ENCODE data around the gene SIGLEC11.
"Not testable (repeated sequence)": the region's sequence is repeated elsewhere in the genome, so short reads cannot be mapped to it uniquely, and the experiment has no call there.

The SIGLEC11 gene

GRCh38 chr19:49952479-49952836, 8.5 kb downstream of the SIGLEC11 start:
- FAIRE-seq, result no peak
- DNase-seq (ENCODE audit: low spot score), result no peak

DNA sequence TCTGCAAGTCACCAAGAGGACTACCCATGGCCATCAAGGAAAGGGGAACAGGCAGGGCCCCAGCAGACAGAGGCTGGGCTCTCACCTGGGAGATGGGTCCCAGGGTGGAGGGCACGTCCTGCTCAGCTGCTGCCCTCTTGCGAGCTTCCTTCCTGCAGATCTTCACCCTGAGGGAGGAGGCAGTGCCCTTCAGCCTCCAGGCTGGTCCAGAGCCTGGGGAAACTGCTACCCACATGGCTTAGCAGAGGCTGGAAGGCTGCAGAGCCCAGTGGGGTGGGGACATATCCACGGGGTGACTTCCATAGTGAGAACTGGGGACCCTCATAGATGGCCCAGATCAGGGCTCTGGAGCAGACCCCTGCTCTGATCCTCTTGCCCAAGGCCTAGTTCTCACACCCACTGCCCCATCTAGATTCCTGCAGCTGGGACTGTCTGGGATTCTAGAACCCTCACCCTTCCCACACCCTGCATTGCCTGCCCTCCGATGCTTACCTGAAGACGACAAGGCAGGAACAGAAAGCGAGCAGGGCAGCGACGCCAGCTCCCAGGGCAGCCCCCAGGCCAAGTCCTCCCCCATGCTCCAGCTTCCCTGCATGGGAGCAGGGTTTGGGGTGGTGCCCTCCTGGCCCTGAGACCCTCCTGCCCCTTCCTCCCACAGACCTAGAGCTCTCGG, 9.0 kb downstream of the SIGLEC11 start:
- FAIRE-seq (no peak), DNase-seq (ENCODE audit: low spot score) (no peak)

- DNase-seq (ENCODE audit: low spot score) (no peak), FAIRE-seq (no peak)
Measured at GRCh38 chr19:49950956-49951526, 9.9 kb downstream of the SIGLEC11 start.

GRCh38 chr19:49950590-49950948, 10.4 kb downstream of the SIGLEC11 start:
- DNase-seq (ENCODE audit: low spot score), result no peak
- FAIRE-seq, result no peak

DNA sequence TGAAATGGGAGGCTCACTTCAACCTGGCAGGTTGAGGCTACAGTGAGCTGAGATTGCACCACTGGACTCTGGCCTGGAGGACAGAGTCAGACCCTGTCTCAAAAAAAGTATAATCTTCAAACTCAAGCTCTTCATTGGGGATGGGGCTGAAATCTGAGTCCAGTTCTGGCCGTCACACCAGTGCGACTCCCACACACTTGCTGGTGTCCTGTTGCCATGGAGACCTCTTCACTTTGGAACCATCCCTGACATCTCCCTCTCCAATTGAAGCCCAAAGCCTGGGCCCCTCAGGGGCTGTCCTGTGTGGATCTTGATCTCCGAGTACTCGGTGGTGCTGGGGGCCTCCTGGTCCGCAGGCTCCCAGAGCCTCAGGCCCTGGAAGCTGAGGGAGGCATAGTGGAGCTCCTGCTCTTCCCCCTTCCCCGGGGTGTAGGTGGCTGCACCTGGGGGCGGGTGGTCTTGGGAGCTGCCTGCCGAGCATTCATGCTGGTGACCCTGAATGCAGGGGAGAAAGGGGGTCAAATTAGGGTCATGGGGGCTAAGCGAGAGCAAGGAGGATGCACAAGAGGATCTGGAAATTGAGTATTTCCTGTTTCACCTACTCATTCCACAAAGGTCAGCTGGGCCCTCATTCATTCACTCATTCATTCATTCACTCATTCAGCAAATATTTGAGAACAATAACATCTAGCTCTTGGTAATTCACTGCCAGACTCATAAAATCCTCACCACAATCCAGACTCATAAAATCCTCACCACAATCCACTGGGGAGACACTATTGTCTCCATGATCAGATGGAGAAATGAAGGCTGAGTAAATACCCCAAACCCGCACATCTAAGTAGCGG, 11.0 kb downstream of the SIGLEC11 start:
- DNase-seq (ENCODE audit: low spot score), result peak; percentile 41
- FAIRE-seq, result no peak

DNA sequence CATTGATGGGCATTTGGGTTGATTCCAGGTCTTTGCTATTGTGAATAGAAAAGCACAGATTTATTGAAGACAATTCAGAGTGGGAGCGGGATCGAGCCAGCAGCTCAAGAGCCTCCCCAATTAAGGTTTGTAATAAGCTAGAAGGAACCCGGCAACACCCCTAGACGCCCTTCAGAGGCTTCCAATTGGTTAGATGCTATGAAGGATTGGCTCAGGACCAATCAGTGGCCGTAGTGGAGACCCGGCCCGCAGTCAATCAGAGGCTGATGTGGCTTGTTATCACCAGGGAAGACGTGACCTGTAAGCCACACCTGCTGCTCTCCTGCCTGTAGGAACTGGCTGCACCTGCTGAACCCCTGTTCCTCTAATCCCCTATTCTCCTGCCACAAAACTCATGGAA, 14.6 kb downstream of the SIGLEC11 start:
- FAIRE-seq (no peak), DNase-seq (ENCODE audit: low spot score) (no peak)

- not testable (repeated sequence) for DNase-seq (ENCODE audit: low spot score); FAIRE-seq
Measured at GRCh38 chr19:49944567-49944966, 16.4 kb downstream of the SIGLEC11 start.

GRCh38 chr19:49940482-49940791, 20.5 kb downstream of the SIGLEC11 start:
- DNase-seq (ENCODE audit: low spot score) (no peak), FAIRE-seq (peak; percentile 9)

DNA sequence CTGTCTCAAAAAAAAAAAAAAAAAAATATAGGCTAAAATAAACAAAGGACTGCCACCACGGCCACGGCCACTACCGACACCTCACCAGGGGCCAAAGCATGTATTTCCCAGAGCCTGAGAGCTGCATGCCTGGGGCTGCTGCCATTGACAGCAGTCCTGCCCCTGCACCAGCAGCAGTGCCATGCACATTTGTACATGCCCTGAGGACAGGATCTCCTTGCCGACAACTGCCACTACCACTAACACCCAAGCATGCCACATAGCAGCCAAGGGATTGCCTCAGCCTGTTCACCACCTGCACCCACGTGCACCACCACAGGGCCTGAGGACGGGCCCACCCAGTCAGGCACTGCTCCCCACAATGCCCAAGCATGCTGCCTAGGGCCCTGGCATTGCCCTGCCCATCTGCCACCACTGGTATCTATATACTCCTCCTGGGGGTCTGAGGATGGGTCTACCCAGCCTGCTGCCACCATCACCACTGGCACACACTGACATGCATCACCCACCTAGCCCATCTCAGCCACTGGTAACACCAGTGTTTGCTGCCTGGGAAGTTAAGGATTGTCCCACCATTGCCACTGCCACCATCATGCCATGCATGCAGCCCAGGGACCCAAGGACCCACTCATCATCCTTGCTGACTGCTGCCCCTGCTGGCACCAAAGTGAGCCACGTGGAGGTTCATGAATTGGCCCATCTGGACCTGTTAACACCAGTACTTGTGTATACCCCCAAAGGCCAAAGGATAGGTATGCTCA, 21.1 kb downstream of the SIGLEC11 start:
- FAIRE-seq (no peak), DNase-seq (ENCODE audit: low spot score) (no peak)

- no peak for FAIRE-seq
Measured at GRCh38 chr19:49938662-49939061, 22.3 kb downstream of the SIGLEC11 start.

DNA sequence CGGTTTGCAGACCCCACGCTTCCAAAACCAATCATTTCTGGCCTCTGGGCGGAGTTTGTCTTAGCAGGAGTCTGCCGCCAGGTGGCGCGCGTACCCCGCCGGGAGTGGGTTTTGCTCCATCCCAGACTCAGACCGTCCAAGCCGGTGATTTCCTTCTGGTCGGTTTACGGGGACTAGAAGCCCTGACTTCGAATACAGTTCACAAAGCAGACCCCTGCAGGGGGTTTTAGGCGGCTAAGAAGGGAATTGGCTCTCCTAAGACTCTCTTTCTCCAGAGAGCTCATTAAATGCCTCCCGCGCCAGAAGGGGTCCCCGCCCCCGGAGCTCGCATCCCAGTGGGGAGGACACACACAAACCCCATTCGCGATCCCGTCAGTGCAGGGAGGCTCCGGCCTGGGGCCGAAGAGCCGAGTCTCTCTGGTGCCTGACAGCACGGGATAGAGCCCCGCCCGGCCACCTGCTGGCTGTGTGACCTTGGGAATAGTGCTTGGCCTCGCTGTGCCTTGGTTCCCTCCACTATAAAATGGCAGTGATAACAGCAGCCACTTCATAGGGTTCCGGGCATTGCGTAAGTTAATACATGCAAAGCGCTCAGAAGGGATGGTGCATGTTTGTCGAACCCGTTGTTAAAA, 23.1 kb downstream of the SIGLEC11 start:
- peak; percentile 81 for DNase-seq (ENCODE audit: low spot score)

More at GRCh38 chr19:49938662-49939061, 22.3 kb downstream of the SIGLEC11 start:
- no peak for DNase-seq (ENCODE audit: low spot score)

DNA sequence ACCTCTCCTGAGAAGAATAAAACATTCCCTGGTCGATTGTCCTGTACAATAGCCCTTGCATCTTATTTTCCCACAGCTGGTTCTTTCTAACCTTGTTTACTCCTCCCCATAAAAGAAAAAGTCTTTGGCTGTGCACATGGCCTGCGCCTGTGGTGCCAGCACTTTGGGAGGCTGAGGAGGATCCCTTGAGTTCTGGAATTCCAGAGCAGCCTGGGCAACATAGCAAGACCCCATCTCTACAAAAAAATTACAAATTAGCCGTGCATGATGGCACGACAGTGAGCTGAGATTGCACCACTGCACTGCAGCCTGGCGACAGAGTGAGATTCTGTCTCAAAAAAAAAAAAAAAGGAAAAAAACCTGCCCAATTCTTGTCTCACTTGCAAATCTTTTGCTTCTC, 24.4 kb downstream of the SIGLEC11 start:
- FAIRE-seq (no peak), DNase-seq (ENCODE audit: low spot score) (no peak)

More for the DNA sequence above, 23.1 kb downstream of the SIGLEC11 start:
- no peak for FAIRE-seq

- no peak for FAIRE-seq
Measured at GRCh38 chr19:49933643-49934042, 27.3 kb downstream of the SIGLEC11 start.

DNA sequence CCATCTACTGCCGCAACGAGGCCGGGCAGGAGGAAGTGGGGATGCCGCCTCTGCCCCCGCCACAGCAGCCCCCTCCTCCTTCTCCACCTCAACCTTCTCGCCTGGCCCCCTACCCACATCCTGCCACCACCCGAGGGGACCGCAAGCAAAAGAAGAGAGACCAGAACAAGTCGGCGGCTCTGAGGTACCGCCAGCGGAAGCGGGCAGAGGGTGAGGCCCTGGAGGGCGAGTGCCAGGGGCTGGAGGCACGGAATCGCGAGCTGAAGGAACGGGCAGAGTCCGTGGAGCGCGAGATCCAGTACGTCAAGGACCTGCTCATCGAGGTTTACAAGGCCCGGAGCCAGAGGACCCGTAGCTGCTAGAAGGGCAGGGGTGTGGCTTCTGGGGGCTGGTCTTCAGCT, 28.2 kb downstream of the SIGLEC11 start:
- DNase-seq (ENCODE audit: low spot score) (no peak), FAIRE-seq (no peak)

More at GRCh38 chr19:49933643-49934042, 27.3 kb downstream of the SIGLEC11 start:
- DNase-seq (ENCODE audit: low spot score), result no peak

DNA sequence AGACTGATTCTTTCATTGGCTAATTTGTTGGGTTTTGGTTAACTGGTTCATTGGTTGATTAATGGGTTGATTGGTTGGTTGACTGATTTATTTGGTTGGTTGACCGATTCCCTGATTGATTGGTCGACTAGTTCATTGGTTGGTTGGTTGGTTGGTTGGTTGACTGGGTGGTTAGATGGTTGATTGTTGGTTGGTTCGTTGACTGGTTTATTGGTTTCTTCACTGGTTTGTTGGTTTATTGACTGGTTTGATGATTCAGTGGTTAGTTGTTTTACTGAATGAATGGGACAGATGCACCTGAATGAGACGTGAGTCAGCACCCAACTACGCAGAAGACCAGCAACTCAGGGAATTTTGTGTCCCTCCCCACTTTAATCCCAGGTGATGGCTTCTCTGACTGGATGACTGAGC, 28.9 kb downstream of the SIGLEC11 start:
- DNase-seq (ENCODE audit: low spot score), result peak; percentile 57
- FAIRE-seq, result no peak

DNA sequence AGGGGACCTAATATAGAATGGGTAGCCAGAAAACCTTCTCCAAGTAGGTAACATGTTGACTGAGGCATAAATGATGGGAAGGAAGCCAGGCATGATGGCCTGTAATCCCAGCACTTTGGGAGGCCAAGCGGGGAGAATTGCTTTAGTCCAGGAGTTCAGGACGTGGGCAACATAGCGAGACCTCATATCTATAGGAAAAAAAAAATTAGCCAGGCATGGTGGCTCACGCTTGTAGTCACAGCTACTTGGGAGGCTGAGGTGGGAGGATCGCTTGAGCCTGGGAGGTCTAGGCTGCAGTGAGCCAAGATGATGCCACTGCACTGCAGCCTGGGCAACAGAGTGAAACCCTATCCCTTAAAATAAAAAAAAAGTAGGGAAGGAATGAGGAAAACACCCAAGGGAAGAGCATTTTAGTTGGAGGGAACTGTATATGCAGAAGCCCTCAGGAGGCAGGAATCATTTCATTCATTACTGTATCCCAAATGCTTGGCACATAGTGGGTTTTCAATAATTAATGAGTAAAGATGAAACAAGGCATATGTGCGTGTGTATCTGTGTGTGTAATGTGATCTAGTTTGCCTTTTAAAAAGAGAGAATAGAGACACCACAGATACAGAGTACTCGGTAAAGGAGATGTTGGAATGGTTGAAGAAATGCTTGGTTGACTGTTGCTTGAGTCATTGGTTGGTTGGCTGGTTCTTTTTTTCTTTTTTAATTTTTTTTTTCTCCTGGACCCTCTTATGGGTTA, 29.5 kb downstream of the SIGLEC11 start:
- FAIRE-seq (no peak), DNase-seq (ENCODE audit: low spot score) (no peak)

DNA sequence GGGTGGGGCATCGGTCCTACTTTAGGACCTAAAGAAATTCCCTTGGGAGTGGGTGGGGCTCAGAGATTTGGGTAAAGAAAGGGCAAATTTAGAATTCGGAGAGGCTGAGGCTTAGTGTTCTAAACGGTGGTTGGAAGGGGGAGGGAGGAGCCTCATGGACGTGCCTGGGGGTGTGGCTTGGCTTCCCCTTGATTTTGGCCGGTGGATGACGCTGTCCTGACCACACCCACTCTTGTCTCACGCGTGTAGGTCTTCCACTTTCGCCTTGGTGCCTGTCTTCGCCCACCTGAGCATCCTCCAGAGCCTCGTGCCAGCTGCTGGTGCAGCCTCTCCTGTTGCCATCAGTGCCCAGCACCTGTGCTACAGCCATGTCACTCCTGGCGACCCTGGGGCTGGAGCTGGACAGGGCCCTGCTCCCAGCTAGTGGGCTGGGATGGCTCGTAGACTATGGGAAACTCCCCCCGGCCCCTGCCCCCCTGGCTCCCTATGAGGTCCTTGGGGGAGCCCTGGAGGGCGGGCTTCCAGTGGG, 30.4 kb downstream of the SIGLEC11 start:
- FAIRE-seq (no peak), DNase-seq (ENCODE audit: low spot score) (no peak)

- DNase-seq (ENCODE audit: low spot score) (peak; percentile 94), FAIRE-seq (peak; percentile 93)
Measured at GRCh38 chr19:49929611-49930482, 31.1 kb downstream of the SIGLEC11 start.

GRCh38 chr19:49929121-49929610, 31.8 kb downstream of the SIGLEC11 start, which contains the start of the genes ATF5 and NUP62:
TSS of gene ATF5 (plus strand) at chr19:49929205. CDS start at chr19:49930851, 1,646 bp downstream.
TSS of gene NUP62 (minus strand) at chr19:49929504. CDS start at chr19:49909807, 19,697 bp downstream.
- DNase-seq (ENCODE audit: low spot score), result peak; percentile 96

More at GRCh38 chr19:49929121-49929610, 31.8 kb downstream of the SIGLEC11 start, which contains the start of the genes ATF5 and NUP62:
- peak; percentile 81 for FAIRE-seq
